ENCODE measurements around the gene GRB7.
"Not testable (repeated sequence)": the region's sequence is repeated elsewhere in the genome, so short reads cannot be mapped to it uniquely, and the experiment has no call there.

Gene GRB7

GRCh38 chr17:39737760-39738567, at the start of gene GRB7:
GRB7 (plus strand) TSS chr17:39737938; CDS start chr17:39742302, 4,364 bp downstream.
- intact Hi-C loops (cut with DNase I): no loop called here
- DNase-seq: peak in 37 of 42 donors; percentile 28 to 83 (median 54)

DNA sequence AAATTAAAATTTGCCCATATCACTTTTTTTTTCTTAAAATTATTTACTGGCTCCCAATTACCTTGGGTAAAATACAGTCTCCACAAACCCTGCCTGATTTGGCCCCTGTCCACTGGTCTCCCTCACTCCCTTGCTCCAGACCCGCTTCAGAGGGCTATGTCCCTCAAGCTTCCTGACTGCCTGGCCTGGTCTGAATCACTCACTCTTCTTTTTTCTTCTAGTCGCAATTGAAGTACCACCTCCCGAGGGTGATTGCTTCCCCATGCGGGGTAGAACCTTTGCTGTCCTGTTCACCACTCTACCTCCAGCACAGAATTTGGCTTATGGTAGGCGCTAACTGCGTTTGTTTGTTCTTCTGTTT, 49.3 kb upstream of the GRB7 start:
- no peak for DNase-seq
- intact Hi-C loops (cut with DNase I): no loop called here

DNA sequence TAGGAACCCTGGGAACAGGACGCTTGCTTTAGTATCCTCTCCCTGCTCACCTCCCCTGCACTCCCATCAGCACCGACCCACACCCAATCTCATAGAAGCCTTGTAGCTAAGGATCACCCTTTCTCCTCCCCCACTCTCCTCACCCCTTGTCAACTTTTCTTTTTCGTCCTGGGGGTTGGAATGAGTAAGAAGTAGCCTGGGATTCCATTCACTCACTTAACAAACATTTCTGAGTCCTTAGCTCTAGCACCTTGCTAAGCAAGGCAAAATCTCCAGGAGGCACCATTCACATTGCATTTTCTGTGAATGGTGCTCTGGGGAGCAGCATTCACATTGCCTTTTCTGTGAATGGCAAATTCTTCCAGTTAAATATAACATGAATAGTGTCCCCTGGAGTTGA, 48.8 kb upstream of the GRB7 start:
- intact Hi-C loops (cut with DNase I): no loop called here
- no peak for DNase-seq

GRCh38 chr17:39694593-39694992, 43.1 kb upstream of the GRB7 start:
- DNase-seq: no peak
- intact Hi-C loops (cut with DNase I): no loop called here

DNA sequence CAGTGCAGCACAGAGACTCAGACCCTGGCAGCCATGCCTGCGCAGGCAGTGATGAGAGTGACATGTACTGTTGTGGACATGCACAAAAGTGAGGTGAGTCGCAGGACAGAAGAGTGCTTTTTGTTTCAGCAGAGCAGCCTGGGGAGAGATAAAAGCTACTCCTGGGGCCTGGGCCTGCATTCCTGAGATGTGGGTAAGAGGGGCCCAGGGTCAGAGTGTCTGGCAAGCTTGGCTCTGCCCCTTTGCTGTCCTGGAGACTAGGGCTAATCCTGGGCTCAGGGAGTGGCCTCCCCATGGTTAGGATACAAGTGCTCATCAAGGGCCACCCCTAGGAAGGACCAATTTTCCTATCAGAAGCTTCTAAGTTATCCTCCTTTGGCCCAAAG, 42.7 kb upstream of the GRB7 start:
- intact Hi-C loops (cut with DNase I): no loop called here
- no peak for DNase-seq

- no peak for DNase-seq
- intact Hi-C loops (cut with DNase I): no loop called here
Observed at GRCh38 chr17:39696731-39697130, 41.0 kb upstream of the GRB7 start.

DNA sequence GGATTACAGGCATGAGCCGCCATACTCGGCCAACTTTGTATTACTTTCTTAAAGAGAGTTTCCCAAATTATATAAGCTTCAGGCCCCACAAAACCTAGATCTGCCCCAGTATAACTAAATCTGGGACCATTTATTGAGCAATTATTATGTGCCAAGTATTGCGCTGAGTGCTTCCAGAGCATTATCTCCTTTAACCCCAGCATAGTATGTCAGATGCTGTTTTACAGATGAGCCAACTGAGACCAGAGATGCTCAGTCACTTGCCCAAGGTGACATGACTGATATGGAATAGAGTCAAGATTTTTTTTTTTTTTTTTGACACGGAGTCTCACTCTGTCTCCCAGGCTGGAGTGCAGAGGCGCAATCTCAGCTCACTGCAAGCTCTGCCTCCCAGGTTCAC, 39.8 kb upstream of the GRB7 start:
- intact Hi-C loops (cut with DNase I): no loop called here
- no peak for DNase-seq

GRCh38 chr17:39699157-39699817, 38.5 kb upstream of the GRB7 start:
- DNase-seq; intact Hi-C loops (cut with DNase I): not testable (repeated sequence)

GRCh38 chr17:39699818-39700147, 38.0 kb upstream of the GRB7 start, which contains the start of gene ERBB2:
ERBB2 (plus strand) TSS chr17:39700064; CDS start chr17:39700239, 175 bp downstream.
- intact Hi-C loops (cut with DNase I): no loop called here
- DNase-seq: peak; percentile 21 to 90 (median 72)

GRCh38 chr17:39700148-39700987, 37.4 kb upstream of the GRB7 start:
- intact Hi-C loops (cut with DNase I): no loop called here
- peak in 1 of 42 donors; percentile 29 for DNase-seq

DNA sequence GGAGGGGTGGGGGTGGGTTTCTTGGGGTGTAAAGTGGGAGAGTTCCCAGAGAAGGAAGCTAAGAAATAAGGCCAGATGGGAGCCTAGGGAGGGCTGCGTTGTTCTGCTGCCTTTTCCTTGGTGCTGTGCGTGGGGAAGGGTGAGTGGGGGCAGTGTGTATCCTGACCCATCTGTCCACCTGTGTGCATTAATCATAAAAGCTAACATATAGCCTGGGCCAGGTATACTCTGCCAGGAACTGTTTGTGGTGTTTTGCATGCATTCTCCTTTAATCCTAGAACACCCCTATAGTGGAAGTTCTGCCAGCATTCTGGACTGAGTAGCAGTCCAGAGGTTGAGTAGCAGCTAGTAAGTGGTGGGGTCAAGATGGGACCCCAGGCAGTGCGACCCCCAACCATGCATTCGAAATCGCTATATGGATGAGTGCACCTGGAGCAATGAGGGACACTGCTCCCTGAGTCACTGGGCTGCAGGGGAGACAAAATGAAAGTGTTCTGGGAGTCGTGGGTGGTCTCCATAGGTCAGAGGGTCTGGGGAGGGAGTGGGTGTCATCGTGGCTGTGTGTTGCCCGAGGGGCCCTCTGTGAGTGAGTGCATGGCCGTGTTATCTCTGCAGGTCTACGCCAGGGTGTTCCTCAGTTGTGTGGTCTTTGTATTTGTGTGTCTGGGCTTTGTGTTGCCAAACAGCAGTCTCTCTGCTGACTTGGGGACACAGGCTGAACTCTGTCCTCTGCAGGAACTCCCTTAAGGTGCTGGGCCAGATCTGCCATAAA, 36.5 kb upstream of the GRB7 start:
- intact Hi-C loops (cut with DNase I): no loop called here
- DNase-seq: no peak

DNA sequence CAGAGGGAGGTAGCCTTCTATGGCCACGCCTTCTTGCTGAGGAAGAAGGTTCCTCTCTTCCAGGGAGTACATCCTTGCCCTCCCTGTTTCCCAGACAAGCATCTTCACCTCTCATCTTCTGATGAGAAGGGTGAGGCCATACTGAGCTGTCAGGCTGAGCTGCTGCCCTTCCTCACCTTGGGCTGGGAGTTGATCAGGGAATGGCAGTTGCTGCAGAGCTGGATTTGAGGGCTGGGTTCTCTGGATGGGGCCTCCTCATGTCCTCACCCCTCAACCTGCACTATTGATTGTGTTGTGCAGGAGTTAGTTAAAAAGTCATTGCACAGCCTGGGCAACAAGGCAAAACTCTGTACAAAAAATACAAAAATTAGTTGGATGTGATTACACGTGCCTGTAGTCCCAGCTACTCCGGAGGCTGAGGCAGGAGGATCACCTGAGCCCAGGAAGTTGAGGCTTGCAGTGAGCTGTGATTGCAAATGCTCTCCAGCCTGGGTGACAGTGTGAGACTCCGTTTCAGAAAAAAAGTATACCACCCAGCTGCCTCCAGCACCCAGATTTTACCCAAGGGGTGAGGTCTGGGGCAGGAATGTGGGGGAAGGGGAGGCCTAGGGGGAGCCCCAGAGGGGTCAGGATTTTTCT, 35.8 kb upstream of the GRB7 start:
- DNase-seq: no peak
- intact Hi-C loops (cut with DNase I): no loop called here

- intact Hi-C loops (cut with DNase I): no loop called here
- no peak for DNase-seq
Observed at GRCh38 chr17:39702901-39703893, 34.5 kb upstream of the GRB7 start.

DNA sequence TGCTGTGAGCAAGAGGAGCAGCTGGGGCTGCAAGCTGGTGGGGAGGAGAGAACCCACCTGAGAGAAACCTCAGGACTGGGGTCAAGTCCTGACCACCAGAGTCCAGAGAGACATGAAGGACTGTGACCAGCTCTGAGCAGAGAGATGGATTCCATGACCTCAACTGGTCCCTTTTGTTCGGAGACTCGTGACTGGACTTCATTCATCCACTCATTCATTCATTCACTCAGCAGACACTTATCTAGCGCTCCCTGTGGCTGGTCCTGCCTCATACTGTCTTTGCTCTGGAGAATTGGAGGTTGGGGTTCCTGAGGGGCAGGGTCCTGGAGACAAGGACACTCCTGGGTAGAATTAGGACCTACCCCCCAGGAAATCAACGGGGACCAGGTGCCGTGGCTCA, 33.8 kb upstream of the GRB7 start:
- intact Hi-C loops (cut with DNase I): no loop called here
- no peak for DNase-seq

DNA sequence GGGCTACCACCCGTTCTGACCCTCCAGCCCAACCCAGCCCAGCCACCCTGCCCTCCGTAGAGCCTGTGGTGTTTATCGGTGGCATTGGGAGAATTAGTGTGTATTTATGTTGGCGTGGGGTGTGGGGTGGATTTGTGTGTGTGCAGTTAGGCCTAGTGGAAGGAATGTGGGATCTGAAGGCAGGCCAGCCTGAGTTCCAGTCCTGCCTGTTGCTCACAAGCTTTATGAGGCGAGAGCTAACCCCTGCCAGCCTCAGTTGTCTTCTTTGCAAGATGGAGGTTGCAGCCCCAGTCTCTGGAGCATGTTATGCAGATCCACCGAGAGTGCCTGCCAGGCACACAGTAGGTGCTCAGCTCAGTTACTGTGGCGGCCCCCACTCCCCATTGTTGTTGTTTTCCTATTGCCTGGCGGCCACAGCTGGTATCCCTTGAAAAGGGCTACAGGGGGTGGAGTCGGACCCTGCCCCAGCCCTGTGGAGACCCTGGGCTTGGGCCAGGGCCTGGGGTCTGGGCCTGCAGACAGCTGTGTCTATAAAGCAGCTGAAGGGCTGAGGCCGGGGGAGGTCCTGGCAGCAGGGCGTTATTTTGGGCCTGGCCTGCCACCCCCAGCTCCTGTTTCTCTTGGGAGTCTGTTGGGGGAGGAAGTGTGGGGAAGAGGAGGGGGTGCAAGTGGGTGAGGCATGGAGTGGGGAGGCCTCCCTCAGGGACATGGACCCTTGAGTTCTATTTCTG, 32.8 kb upstream of the GRB7 start:
- intact Hi-C loops (cut with DNase I): no loop called here
- no peak for DNase-seq

DNA sequence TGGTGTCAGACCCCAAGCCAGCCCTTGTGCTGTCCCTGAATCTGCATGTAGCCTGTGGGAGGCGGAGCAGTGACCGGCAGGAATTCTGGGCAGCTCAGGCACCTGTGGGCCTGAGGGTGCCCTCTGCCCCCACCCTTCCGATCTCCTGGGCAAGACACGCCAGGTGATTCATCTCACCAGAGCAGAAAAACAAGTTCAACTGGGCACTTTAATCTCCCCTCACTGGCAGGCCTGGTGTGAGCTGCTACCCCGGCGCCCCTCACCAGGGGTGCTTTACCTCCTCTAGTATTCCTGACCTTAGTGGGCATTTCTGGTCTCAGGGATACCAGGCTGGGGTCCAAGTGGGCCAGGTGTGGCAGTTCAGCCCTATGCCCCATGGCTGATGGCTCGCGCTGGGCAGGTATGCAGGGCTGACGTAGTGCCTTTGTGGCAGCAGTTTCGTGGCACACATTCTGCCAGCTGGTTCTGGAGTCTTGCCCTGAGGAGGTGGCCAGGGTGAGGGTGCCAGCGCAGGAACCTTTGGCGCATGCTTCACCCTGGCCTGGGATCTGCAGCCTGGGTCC, 31.9 kb upstream of the GRB7 start:
- DNase-seq: no peak
- intact Hi-C loops (cut with DNase I): no loop called here

- DNase-seq: no peak
- intact Hi-C loops (cut with DNase I): no loop called here
Observed at GRCh38 chr17:39706383-39706782, 31.4 kb upstream of the GRB7 start.
